DLD1 (cell line): ENCODE measurements around the gene TMEM176B.
"Not testable (repeated sequence)": the region's sequence is repeated elsewhere in the genome, so short reads cannot be mapped to it uniquely, and the experiment has no call there.

Source experiments
- in situ Hi-C: cut with HindIII; loops from 2 replicates; pipeline ENCODE4 v1.10.0; 2017; ENCODE audit warnings: low sequenced_read_pairs

The TMEM176B gene

GRCh38 chr7:150823484-150824126 lies 23.4 kb upstream of the TMEM176B start:
- in situ Hi-C loops, result no loop called here

DNA sequence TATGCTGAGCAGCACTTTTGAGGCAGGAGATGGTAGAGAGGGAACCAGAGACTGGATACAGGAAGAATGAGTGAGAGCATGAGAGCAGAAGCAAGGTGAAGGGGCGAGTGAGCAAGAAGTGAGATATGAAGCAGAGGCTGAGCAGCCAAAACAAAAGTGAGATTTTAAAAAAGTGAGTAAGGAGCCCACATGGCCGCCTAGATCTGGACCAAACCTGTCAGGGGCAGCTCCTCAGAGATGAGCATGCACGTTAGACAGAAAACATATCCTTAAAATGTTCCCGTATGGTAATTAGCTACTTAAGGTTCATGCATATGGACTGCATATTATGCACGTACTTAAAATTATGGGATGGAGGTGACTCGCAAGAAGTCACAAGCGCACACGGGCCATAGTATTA lies 22.9 kb upstream of the TMEM176B start:
- in situ Hi-C loops, result no loop called here

GRCh38 chr7:150820578-150821198 lies 20.5 kb upstream of the TMEM176B start:
- in situ Hi-C loops, result no loop called here

GRCh38 chr7:150820148-150820547 lies 20.0 kb upstream of the TMEM176B start:
- in situ Hi-C loops, result no loop called here

DNA sequence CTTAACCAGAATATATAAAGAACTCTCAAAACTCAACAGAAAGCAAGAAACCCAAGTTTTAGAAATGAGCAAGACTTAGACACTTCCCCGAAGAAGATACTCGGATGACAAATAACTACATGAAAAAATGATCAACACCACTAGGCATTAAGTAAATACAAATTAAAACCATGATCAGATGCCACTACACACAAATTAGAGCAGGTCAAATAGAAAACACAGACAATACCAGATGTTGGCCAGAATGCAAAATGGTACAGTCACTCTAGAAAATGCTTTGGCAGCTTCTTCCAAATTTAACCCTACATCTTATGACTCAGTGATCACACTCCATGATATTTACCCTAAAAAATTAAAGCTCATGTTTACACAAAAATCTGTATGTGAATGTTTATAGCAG lies 18.8 kb upstream of the TMEM176B start:
- in situ Hi-C loops, result no loop called here

- in situ Hi-C loops, result no loop called here
Observed at GRCh38 chr7:150814328-150815001, 14.3 kb upstream of the TMEM176B start.

DNA sequence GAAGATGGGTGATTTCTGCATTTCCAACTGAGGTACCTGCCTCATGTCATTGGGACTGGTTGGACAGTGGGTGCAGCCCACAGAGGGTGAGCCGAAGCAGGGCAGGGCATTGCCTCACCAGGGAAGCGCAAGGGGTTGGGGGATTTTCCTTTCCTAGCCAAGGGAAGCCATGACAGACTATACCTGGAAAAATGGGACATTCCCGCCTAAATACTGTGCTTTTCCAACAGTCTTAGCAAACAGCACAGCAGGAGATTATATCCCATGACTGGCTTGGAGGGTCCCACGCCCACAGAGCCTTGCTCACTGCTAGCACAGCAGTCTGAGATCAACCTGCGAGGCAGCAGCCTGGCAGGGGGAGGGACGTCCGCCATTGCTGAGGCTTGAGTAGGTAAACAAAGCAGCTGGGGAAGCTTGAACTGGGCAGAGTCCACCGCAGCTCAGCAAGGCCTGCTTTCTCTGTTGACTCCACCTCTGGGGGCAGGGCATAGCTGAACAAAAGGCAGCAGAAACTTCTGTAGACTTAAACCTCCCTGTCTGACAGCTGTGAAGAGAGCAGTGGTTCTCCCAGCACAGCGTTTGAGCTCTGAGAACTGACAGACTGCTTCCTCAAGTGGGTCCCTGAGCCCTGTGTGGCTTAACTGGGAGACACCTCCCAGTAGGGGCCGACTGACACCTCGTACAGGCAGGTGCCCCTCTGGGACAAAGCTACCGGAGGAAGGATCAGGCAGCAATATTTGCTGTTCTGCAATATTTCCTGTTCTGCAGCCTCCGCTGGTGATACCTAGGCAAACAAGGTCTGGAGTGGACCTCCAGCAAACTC lies 7.7 kb upstream of the TMEM176B start:
- in situ Hi-C loops, result not testable (repeated sequence)

GRCh38 chr7:150806863-150807262 lies 6.7 kb upstream of the TMEM176B start:
- in situ Hi-C loops, result no loop called here

DNA sequence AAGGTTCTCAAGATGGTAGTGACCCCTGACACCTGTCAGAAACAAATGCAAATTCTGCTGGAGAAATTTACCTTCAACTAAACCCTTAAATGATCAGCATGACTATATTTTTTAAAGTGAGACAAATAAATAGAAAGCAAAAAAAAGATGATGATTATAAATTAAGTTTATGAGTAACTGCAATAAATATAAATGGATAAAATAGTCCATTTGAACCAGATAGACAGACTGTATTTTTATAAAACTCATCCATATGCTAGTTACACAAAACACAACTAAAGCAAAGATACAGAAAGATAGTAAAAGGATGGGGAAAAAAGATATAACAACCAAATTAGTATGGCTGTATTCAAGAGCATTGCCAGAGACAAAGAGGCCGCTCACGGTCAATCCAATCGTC lies 6.3 kb upstream of the TMEM176B start:
- in situ Hi-C loops, result no loop called here

DNA sequence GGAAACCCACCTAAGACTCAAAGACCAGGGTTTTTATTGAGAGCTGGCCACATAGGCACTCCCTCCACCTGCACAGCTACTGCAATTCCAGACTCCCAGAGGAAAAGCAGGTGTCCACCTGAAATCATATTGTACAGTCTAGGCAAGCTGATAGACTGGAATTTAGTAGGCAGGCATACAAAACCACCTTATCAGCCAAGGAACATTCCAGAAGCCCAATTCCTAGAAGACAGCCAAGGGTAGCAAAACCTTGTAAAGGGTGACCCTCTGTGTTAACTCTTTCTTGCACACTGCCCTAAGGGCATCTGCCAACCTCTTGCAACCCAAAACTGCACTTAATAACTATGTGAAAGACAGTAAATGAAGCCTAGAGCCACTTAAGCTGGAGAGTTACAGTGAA lies 5.7 kb upstream of the TMEM176B start:
- in situ Hi-C loops, result no loop called here

- in situ Hi-C loops, result no loop called here
Observed at GRCh38 chr7:150804802-150805201, 4.6 kb upstream of the TMEM176B start.

GRCh38 chr7:150803161-150803860 lies 3.1 kb upstream of the TMEM176B start:
- in situ Hi-C loops, result no loop called here

- in situ Hi-C loops, result no loop called here
Observed at GRCh38 chr7:150801946-150802771, 2.0 kb upstream of the TMEM176B start.

- in situ Hi-C loops, result no loop called here
Observed at GRCh38 chr7:150801242-150801945, 1.2 kb upstream of the TMEM176B start.

GRCh38 chr7:150800581-150801241 lies 547 bp upstream of the TMEM176B start, which contains the start of gene TMEM176A:
TSS of gene TMEM176A (plus strand) at chr7:150800769. CDS start at chr7:150801551, 782 bp downstream.
- in situ Hi-C loops, result no loop called here

- in situ Hi-C loops, result no loop called here
Observed at GRCh38 chr7:150799156-150799555, 1.0 kb downstream of the TMEM176B start.

- in situ Hi-C loops, result no loop called here
Observed at GRCh38 chr7:150797661-150798060, 2.5 kb downstream of the TMEM176B start.

DNA sequence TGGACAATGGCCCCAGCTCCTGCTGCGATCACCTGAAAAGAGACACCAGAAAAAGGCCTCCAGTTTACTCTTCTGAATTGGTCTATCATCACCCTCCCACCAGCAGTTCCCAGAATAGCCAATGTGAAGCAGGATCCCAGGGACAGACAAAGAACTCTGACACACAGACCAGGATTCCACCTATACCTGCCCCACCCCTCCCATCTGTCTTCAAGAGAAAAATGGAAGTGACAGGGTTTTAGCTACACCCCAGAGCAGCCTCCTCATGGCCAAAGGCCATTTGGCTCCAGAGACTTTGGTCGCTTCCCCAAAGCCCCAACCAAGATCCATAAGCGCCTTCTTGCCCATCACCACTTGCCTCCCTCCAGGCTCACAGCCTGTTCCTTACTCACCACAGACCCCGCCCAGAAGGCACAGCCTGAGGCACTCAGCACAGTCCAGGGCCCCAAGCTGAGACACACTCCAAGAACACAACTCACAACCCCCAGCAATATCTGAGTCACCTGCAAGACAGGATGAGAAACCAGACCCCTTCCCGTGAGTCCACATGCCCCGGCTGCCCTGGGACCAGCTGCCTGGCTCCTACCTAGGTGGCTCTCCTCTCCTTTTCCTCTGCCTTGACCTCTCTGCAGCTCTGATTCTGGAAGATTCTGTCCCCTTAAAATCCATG lies 6.5 kb downstream of the TMEM176B start:
- in situ Hi-C loops, result no loop called here
